HPDE6-E6E7 (cell line): ENCODE data around the gene OTOR.
A peak's percentile ranks its signal among the peaks of the same experiment; 100 is the strongest.

Source experiments
- DNase-seq: peaks from one replicate; pipeline ENCODE4 v3.0.0; 2011; ENCODE audit warnings: missing footprints; ENCODE audit errors: extremely low spot score

Gene OTOR

DNA sequence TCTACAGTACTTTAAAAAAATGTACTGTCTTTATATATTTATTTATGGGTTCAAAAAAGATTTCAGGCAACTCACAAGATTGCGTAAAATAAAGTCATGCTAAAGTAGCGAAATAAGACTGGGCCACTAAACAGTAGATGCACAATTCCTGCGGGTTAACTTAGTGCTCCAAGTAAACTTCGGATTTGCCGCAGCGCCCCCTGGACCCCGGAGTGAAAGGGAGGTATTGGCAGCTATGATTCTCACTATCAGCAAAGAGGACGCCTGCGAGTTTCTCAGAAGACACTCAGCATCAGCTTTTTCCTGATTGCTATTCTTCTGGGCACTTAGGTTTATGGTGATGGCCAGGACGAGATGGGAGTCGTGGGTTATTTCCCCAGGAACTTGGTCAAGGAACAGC, 1.4 kb downstream of the OTOR start:
- DNase-seq, result no peak

DNA sequence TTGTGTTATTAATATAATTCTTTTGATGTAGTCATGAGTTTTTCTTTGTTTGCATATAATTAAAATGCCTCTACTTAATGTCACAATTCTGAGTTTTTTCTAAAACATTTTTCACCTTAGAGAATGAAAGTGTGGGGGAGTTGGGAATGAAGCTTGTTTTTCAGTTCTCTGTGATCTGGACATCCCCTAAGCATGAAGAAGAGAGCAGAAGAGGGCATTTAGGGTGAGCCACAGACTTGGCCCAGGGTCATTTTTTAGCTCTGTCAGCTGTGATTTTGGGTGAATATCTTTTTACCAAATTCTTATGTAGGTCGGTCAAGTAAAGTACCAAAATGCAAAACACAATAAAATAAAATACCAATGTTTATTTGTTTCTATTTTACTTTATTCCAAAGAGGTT, 3.9 kb downstream of the OTOR start:
- DNase-seq, result no peak

DNA sequence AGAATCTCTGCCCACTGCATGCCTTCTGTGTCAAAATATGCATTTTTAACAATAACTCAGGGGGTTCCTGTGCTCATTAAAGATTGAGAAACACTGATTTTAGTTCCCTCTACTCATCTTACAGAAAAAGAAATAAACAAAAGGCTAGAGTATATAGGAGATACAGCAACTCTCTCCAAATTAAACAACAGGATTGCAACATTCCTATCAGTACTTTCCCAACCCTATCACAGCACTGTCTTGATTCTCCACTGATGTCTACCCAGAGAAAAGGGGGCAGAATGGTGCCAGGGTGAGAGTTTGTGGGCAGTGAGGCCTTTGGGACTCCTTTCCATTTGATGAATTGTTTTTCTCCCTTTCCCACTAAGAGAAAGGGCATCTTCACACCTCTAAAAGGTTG, 4.7 kb downstream of the OTOR start:
- DNase-seq, result no peak

GRCh38 chr20:16758454-16759180, 10.5 kb downstream of the OTOR start:
- no peak for DNase-seq

DNA sequence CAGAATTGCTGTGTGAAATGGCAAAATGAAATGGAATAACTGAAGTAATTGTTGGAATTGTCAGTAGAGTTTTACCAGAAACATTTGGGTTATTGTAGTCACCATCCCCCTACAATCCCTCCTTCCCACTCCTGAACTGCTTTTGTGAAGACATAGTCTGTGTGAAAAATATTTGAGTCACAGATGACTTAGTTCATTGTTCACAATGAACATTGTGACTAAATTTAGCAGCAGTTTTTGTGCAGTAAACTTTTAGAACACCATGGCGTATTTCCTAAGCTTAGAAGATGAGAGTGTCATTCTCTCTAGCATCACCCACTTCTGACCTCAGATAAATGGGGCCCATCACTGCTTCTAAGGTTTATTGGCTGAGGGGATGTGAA, 11.0 kb downstream of the OTOR start:
- no peak for DNase-seq

DNA sequence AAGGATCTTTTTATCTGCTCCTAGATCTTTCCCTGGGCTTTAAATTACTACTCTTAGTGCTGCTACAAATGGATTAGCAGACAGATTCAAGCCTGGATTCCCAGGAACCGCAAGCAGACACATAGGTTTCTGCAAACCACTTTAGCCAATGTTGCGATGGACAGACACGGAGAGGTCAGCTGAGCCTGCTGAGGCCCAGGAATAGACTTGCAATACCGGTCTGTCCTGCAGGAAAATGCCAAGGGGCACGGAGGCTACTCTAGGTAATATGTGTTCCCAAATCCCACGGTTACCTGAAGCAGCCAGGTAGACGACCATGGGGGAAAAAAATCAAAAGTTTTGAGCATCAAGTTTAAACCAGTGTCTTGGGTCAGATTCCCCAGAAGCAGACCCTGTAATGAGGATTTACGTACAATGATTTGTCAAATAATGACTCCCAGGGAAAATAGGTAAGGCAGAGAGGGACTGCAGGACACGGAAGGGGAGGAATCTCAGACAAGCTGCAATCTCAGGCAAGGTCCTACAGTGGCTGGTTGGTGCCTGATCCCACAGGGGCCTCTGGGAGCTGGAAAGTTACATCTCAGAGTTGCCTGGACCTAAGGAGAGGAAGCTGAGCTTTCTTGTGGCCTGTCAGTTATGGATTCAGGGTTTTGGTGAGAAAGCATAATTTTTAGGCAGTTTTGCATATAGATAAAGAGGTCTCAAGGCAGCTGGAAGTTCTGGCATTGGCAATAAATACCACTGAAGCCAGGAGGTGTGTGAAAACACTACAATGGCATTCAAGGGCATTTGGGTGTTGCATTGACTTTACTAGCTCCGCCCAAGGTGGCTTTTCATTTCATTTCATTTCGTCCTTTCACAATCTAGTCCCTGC, 12.5 kb downstream of the OTOR start:
- no peak for DNase-seq

GRCh38 chr20:16761305-16761829, 13.2 kb downstream of the OTOR start:
- peak; percentile 84 for DNase-seq

DNA sequence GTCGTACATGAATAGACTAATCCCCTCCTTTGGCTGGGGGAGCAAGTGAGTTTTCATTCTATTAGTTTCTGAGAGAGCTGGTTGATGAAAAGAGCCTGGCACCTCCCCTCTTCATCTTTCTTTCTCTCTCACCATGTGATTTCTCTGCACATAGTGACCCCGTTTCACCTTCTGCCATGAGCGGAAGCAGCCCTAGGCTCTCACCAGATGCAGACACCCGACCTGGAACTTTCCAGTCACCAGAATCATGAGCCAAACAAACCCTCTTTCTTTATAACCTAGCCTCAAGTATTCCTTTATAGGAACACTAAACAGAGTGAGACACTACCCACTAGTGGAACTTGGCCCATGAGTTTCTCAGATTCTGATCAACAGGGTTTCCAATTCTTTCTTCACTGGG, 16.4 kb downstream of the OTOR start:
- DNase-seq, result no peak

GRCh38 chr20:16771213-16771612, 23.1 kb downstream of the OTOR start:
- no peak for DNase-seq

DNA sequence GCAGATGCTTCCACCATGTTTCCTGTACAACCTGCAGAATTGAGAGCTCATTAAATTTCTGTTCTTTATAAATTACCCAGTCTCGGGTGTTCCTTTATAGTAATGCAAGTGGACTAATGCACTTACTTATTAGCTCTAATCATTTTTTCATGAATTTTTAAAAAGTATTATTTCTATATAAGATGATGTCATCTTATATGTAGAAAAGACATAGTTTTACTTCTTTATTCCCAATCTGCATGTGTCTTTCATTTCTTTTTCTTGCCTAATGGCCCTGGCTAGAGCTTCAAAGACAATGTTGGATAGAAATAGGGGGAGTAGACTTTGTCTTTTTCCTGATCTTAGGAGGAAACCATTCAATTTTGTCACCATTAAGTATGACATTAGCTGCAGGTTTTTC, 27.8 kb downstream of the OTOR start:
- DNase-seq, result no peak

DNA sequence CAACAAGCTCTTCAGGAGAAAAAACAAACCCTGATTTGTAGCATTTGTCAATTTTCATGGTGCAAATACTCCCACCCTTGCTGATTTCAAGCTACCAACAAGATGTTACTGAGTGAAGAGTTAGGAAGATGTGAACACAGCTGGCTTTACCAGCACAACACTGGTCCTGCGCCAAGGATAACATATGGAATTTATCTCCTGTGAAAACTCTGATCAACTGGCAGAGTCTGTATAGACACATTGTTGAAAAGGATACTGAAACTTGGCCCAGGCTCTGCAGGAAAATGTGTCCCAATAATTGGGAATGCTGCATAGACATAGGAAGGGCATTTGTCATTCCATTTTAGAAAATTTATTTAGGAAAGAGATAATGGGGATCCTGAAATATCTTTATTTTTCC, 29.0 kb downstream of the OTOR start:
- DNase-seq, result no peak

- DNase-seq, result no peak
These were observed 30.0 kb downstream of the OTOR start for GRCh38 chr20:16778159-16778558.

GRCh38 chr20:16781496-16781895, 33.3 kb downstream of the OTOR start:
- DNase-seq, result no peak

DNA sequence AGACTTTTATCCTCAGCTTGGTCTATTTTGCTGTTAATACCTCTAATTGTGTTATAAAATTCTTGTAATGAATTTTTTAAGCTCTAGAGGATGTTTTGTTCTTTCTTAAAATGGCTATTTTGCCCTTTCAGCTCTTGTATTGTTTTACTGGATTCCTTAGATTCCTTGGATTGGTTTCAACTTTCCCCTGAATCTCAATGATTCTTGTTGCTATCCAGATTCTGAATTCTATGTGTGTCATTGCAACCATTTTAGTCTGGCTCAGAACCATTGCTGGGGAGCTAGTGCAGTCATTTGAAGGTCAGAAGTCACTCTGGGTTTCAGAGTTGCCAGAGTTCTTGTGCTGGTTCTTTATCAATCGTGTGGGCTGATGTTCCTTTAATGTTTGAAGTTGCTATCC, 37.1 kb downstream of the OTOR start:
- no peak for DNase-seq
